Activated CD4-positive, alpha-beta memory T cell treated with anti-CD3 and anti-CD28 coated beads for 36 hours (primary cell): ENCODE results near the gene PURA. TPM values are rescaled to one million over a fixed set of nuclear protein-coding genes. Genes with fewer than 3 reads are reported as not detected.

Experiments
- CTCF ChIA-PET: fragments of 350-600 bp; sonication (Branson Sonifier 250); formaldehyde crosslinking; loops from one replicate; lab custom pipeline; 2021; ENCODE audit warnings: antibody characterized with exemption, inconsistent platforms; lab: Charles Lee
- POLR2A ChIA-PET: fragments of 350-600 bp; sonication (Branson Sonifier 250); formaldehyde crosslinking; loops from one replicate; lab custom pipeline; 2021; ENCODE audit warnings: antibody characterized with exemption; lab: Charles Lee
- DNase-seq: peaks from one replicate; pipeline ENCODE4 v3.0.0-alpha.2; 2020
- H3K27ac Mint-ChIP-seq: one replicate; pipeline ENCODE4 v1.8.0; 2021; ENCODE audit warnings: mixed read lengths
- H3K27me3 Mint-ChIP-seq: one replicate; pipeline ENCODE4 v1.8.0; 2021; ENCODE audit warnings: mixed read lengths
- H3K36me3 Mint-ChIP-seq: one replicate; pipeline ENCODE4 v1.8.0; 2021; ENCODE audit warnings: mixed read lengths
- H3K4me1 Mint-ChIP-seq: one replicate; pipeline ENCODE4 v1.8.0; 2021; ENCODE audit warnings: low read depth, mixed read lengths
- H3K4me3 Mint-ChIP-seq: one replicate; pipeline ENCODE4 v1.8.0; 2021; ENCODE audit warnings: mild to moderate bottlenecking, mixed read lengths
- H3K9me3 Mint-ChIP-seq: one replicate; pipeline ENCODE4 v1.8.0; 2021; ENCODE audit warnings: mixed read lengths
- intact Hi-C: fragments of 100-400 bp; cut with micrococcal nuclease; formaldehyde crosslinking; loops from one replicate; pipeline ENCODE4 v1.15.1; 2023
- total RNA-seq, 2 experiments: library from RNA; stranded (reverse); gene quantifications; one replicate each; pipeline ENCODE4 v1.2.3, GENCODE V29; 2021

Gene PURA
- total RNA-seq, 2 experiments from 2014 or later: 12.0 to 12.3 TPM

DNA sequence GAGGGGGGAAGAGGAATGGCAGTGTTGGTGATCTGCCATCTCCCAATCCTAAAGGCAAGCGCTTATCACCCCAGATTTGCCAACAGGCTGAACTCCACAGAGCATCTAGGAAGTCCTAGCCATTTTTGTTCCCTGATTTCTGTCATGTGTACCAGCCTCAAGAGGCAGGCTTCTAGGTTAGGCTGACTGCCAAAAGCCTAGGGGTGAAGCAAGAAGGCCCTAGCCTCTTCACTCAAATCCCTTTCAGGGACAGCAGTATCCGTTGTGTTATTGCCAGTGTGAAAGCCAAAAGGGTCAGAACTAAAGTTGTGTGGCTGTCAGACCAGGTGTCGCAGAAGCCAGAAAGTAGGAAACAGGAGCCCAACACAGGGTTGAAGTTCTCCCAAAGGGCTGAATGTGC lies 26.5 kb downstream of the PURA start:
- peaks cover 15% of the 10 kb centered on the region for H3K4me1 Mint-ChIP-seq
- CTCF ChIA-PET: interaction anchor here (1.4 to 6.8 kb wide), 4 partner anchors 25 to 172 kb away, joined by 3 to 126 read pairs (median 58); partner anchors contain the start of gene PURA
- H3K4me3 Mint-ChIP-seq: no peak overlapping the region
- intact Hi-C loops: no loop called here
- no peak for DNase-seq
- peaks cover 7% of the 10 kb centered on the region for H3K27me3 Mint-ChIP-seq
- no peaks in the 10 kb centered on the region for H3K9me3 Mint-ChIP-seq
- POLR2A ChIA-PET: no interaction called here
- no peak overlapping the region for H3K27ac Mint-ChIP-seq
- H3K36me3 Mint-ChIP-seq: no peaks in the 10 kb centered on the region

DNA sequence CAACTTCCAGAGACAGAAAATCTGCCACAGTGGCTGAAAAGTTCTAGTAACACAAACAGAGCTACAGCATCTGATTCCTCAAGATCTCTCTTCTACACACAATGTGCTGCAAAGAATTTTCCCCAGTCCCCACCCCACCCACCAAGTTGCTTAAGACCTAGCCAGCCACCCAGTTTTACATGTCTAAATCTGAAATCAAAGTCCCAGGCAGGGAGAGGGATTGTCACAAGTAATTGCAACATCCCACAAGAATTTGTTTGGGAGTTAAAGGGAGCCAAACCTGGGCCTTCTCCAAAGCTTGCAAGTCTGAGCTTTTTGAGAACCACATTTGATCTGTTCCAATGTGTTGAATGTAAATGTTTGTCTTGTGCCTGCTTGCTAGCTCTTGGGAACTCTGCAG lies 27.3 kb downstream of the PURA start:
- no peak for DNase-seq
- Mint-ChIP-seq H3K27me3 (peaks cover 8% of the 10 kb centered on the region), H3K4me3 (no peak overlapping the region), H3K4me1 (peaks cover 21% of the 10 kb centered on the region), H3K36me3 (no peaks in the 10 kb centered on the region), H3K27ac (no peak overlapping the region), H3K9me3 (no peaks in the 10 kb centered on the region)
- ChIA-PET CTCF (interaction anchor here (1.0 to 6.8 kb wide), 6 partner anchors 13 to 172 kb away, joined by 3 to 126 read pairs (median 70); partner anchors contain the start of gene PURA), POLR2A (no interaction called here)
- intact Hi-C loops: no loop called here

DNA sequence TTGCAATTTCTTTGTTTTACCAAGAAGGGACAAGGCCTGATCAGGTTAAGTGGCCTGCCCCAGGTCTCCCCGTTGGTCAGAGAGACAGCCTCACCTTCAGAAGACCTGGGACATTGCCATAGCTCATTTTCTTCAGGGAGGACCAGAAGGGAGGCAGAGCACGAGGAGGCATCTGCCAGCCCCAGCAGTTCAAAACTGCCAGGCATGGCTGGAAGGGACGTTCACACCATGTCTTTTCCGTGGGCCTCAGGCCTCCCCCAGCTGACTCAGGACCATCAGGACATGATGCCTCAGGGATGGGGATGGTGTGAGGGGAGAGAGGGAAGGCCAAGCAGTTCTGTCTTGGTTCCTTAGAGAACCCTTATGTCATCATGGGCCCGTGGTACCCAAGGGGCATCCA lies 28.3 kb downstream of the PURA start:
- Mint-ChIP-seq H3K4me1 (peaks cover 26% of the 10 kb centered on the region), H3K27ac (no peak overlapping the region), H3K27me3 (peaks cover 10% of the 10 kb centered on the region), H3K36me3 (no peaks in the 10 kb centered on the region), H3K9me3 (no peaks in the 10 kb centered on the region), H3K4me3 (no peak overlapping the region)
- CTCF ChIA-PET: interaction anchor here (1.0 to 6.8 kb wide), 8 partner anchors 8 to 173 kb away, joined by 3 to 126 read pairs (median 66); partner anchors contain the start of gene PURA
- POLR2A ChIA-PET: no interaction called here
- DNase-seq: no peak
- intact Hi-C loops: no loop called here

DNA sequence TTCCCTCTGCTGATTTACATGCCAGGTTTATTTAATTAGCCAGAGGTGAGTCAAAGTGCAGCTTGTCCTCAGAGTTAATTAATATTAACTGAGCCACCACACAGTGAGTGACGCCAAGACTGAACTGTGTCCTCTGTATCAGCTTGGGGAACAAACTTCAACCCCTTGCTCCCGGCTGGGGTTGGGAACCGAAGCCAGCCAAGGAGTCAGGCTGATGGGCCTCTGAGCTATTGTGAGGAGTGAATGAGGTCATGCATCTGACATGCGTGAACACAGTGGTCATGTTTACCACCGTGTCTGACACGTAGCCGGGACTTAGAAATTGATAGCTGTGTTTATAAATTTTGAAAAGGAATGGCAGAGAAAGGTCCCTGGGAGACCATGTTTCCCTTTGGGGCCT lies 28.9 kb downstream of the PURA start:
- ChIA-PET CTCF (interaction anchor here (1.3 to 6.8 kb wide), 12 partner anchors 8 to 174 kb away, joined by 4 to 126 read pairs (median 36); partner anchors contain the start of gene PURA), POLR2A (no interaction called here)
- intact Hi-C loops: no loop called here
- H3K27ac Mint-ChIP-seq: no peak overlapping the region
- H3K4me1 Mint-ChIP-seq: peaks cover 26% of the 10 kb centered on the region
- H3K4me3 Mint-ChIP-seq: no peak overlapping the region
- DNase-seq: no peak
- no peaks in the 10 kb centered on the region for H3K36me3 Mint-ChIP-seq
- H3K27me3 Mint-ChIP-seq: peaks cover 10% of the 10 kb centered on the region
- H3K9me3 Mint-ChIP-seq: no peaks in the 10 kb centered on the region

GRCh38 chr5:140143521-140144258 lies 29.8 kb downstream of the PURA start:
- Mint-ChIP-seq H3K4me3 (no peak overlapping the region), H3K36me3 (no peaks in the 10 kb centered on the region), H3K27ac (no peak overlapping the region), H3K4me1 (peaks cover 26% of the 10 kb centered on the region), H3K27me3 (peaks cover 10% of the 10 kb centered on the region), H3K9me3 (no peaks in the 10 kb centered on the region)
- CTCF ChIA-PET: interaction anchor here (0.7 to 6.8 kb wide), 26 partner anchors 9 to 462 kb away, joined by 3 to 126 read pairs (median 6); partner anchors contain the start of gene PURA
- intact Hi-C loops: loop anchor here (1.0 kb wide), 4 partner anchors 14 to 70 kb away; no protein-coding TSS in a partner anchor
- POLR2A ChIA-PET: interaction anchor here (1.5 kb wide), 1 partner anchor 12 kb away, joined by 3 read pairs; no protein-coding TSS in a partner anchor
- DNase-seq: no peak

DNA sequence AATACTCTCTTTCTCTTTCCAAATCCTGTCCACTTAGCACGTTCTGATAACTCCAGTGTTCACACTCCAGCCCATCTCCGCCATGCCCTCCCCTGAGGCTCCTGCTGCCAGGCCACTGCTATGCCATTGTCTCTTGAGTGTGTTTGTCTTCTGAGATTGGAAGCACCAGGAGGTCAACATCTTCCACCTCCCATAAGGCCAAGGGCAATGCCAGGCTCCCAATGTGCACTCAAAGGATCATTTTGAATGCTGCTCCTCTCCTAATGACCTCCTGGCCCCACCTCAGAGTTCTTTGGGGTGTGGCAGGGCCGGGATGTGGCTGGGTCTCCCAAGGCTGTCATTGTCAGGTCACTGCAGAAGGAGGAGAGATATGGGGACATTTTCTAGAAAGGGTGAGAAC lies 31.3 kb downstream of the PURA start:
- peaks cover 10% of the 10 kb centered on the region for H3K27me3 Mint-ChIP-seq
- H3K9me3 Mint-ChIP-seq: no peaks in the 10 kb centered on the region
- ChIA-PET POLR2A (interaction anchor here (0.5 to 1.3 kb wide), 2 partner anchors 30 to 37 kb away, joined by 4 to 5 read pairs; no protein-coding TSS in a partner anchor), CTCF (interaction anchor here (0.6 to 6.8 kb wide), 24 partner anchors 9 to 435 kb away, joined by 3 to 126 read pairs (median 5); partner anchors contain the start of gene PURA)
- H3K36me3 Mint-ChIP-seq: no peaks in the 10 kb centered on the region
- H3K27ac Mint-ChIP-seq: no peak overlapping the region
- peak overlapping the region; percentile 24 for H3K4me3 Mint-ChIP-seq
- intact Hi-C loops: no loop called here
- no peak for DNase-seq
- H3K4me1 Mint-ChIP-seq: peaks cover 26% of the 10 kb centered on the region

GRCh38 chr5:140145818-140146522 lies 32.1 kb downstream of the PURA start:
- intact Hi-C loops: no loop called here
- H3K4me1 Mint-ChIP-seq: peaks cover 26% of the 10 kb centered on the region
- H3K27ac Mint-ChIP-seq: no peak overlapping the region
- H3K36me3 Mint-ChIP-seq: no peaks in the 10 kb centered on the region
- POLR2A ChIA-PET: interaction anchor here (0.5 to 1.3 kb wide), 4 partner anchors 14 to 98 kb away, joined by 3 to 6 read pairs (median 4); no protein-coding TSS in a partner anchor
- DNase-seq: peak; percentile 74
- CTCF ChIA-PET: interaction anchor here (0.6 to 6.8 kb wide), 27 partner anchors 8 to 435 kb away, joined by 3 to 126 read pairs (median 5); partner anchors contain the start of genes HBEGF and PURA
- H3K4me3 Mint-ChIP-seq: peak overlapping the region; percentile 24
- H3K27me3 Mint-ChIP-seq: peaks cover 10% of the 10 kb centered on the region
- no peaks in the 10 kb centered on the region for H3K9me3 Mint-ChIP-seq

DNA sequence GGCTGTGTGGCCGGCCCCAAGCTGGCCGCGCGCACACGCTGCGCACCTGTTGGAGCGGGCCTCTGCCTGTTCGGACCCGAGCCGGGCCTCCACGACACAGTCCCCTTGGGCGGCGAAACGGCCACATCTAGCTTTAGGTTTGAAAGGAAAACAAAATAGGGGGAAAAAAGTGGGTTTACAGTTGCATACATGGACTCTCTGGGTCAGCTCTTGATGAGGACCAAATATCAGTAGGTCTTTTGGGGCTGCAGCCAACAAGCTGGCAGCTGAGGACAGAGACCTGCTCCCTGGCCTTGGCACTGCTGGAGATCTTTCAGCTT lies 32.6 kb downstream of the PURA start:
- Mint-ChIP-seq H3K27ac (no peak overlapping the region), H3K36me3 (no peaks in the 10 kb centered on the region), H3K9me3 (no peaks in the 10 kb centered on the region), H3K27me3 (peaks cover 10% of the 10 kb centered on the region), H3K4me1 (peaks cover 26% of the 10 kb centered on the region), H3K4me3 (no peak overlapping the region)
- ChIA-PET CTCF (interaction anchor here (0.7 to 6.8 kb wide), 15 partner anchors 8 to 205 kb away, joined by 3 to 126 read pairs (median 7); partner anchors contain the start of genes HBEGF and PURA), POLR2A (interaction anchor here (1.0 to 1.3 kb wide), 2 partner anchors 15 to 38 kb away, joined by 3 to 4 read pairs; no protein-coding TSS in a partner anchor)
- no peak for DNase-seq
- intact Hi-C loops: no loop called here

DNA sequence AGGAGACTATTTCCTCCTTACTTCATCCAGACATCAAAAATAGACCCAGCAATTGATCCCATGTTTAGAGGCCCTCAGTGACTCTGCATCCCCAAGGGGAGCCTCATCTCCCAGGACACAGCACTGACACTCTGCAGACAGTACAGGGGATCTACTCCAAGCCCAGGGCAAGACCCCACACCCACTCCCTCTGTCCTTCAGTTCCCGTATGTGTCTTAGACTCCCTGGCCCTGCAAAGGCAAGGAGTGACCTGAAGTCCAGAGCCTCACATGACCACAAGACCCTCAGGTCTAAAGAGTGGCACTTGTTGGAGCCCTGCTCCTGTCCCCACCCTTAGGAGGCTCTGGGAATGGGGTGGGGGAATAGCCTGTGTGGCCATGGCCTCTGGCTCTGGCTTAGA lies 33.6 kb downstream of the PURA start:
- DNase-seq: no peak
- Mint-ChIP-seq H3K36me3 (no peaks in the 10 kb centered on the region), H3K27me3 (peaks cover 10% of the 10 kb centered on the region), H3K4me1 (peaks cover 26% of the 10 kb centered on the region), H3K9me3 (no peaks in the 10 kb centered on the region), H3K4me3 (no peak overlapping the region), H3K27ac (no peak overlapping the region)
- intact Hi-C loops: no loop called here
- ChIA-PET CTCF (interaction anchor here (1.2 to 6.8 kb wide), 3 partner anchors 26 to 75 kb away, joined by 4 to 112 read pairs (median 49); partner anchors contain the start of gene PURA), POLR2A (no interaction called here)

- no peaks in the 10 kb centered on the region for H3K9me3 Mint-ChIP-seq
- peaks cover 10% of the 10 kb centered on the region for H3K27me3 Mint-ChIP-seq
- H3K4me3 Mint-ChIP-seq: no peak overlapping the region
- POLR2A ChIA-PET: no interaction called here
- peaks cover 26% of the 10 kb centered on the region for H3K4me1 Mint-ChIP-seq
- no peak for DNase-seq
- H3K27ac Mint-ChIP-seq: no peak overlapping the region
- CTCF ChIA-PET: interaction anchor here (1.2 kb wide), 1 partner anchor 76 kb away, joined by 4 read pairs; no protein-coding TSS in a partner anchor
- intact Hi-C loops: no loop called here
- no peaks in the 10 kb centered on the region for H3K36me3 Mint-ChIP-seq
Observed at GRCh38 chr5:140148508-140148907, 34.6 kb downstream of the PURA start.

DNA sequence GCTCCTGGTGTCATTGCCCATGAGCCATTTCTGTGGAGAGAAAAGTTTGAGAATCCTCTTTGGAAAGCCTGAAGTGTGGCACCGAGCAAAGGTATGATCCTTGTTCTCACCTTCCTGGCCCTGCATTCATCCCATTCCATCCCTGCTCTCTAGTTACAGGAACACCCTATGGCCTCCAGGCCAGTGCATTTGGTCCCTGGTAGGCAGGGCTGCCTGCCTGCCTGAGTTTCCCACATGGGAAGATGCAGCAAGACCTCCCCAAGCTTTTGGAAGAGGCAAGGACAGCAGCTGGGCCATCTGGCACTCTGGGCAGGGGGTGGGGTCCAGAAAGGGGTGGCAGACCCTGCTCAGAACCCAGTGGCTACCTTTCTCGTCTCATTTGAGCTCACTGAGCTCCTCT lies 36.3 kb downstream of the PURA start:
- DNase-seq: no peak

More for the DNA sequence above, 36.3 kb downstream of the PURA start:
- H3K9me3 Mint-ChIP-seq: no peaks in the 10 kb centered on the region
- CTCF ChIA-PET: interaction anchor here (0.6 to 1.0 kb wide), 2 partner anchors 78 to 344 kb away, joined by 3 read pairs; no protein-coding TSS in a partner anchor
- H3K4me3 Mint-ChIP-seq: no peak overlapping the region
- peaks cover 5% of the 10 kb centered on the region for H3K27me3 Mint-ChIP-seq
- POLR2A ChIA-PET: no interaction called here
- peaks cover 13% of the 10 kb centered on the region for H3K4me1 Mint-ChIP-seq
- intact Hi-C loops: loop anchor here (10.0 kb wide), 1 partner anchor 305 kb away; no protein-coding TSS in a partner anchor
- H3K27ac Mint-ChIP-seq: no peak overlapping the region
- no peaks in the 10 kb centered on the region for H3K36me3 Mint-ChIP-seq
